ENCODE data around the gene PEX11B.

GRCh38 chr1:145906954-145907753, 11.4 kb downstream of the PEX11B start:
- TF ChIP-seq CTCF (IDR thresholded peaks at IDR 0.05; ENCODE audit: borderline replicate concordance, extremely low read depth, low read length, poor library complexity, severe bottlenecking) = no peak
- TF ChIP-seq EZH2 (IDR thresholded peaks at IDR 0.05; ENCODE audit: borderline replicate concordance, low read depth, low read length, severe bottlenecking) = no peak

Data from DND-41 (cell line).